Kidney epithelial cell (primary cell): ENCODE data around the gene ZNF662. TPM values are rescaled to one million over a fixed set of nuclear protein-coding genes. Genes with fewer than 3 reads are reported as not detected.

ENCODE experiments used
- DNase-seq: peaks from one replicate; pipeline ENCODE4 v3.0.0-alpha.2; 2010; ENCODE audit warnings: low read depth
- H3K27me3 ChIP-seq: 2 replicates; pipeline ENCODE4 v1.6.0; 2011; ENCODE audit warnings: low read length; ENCODE audit not compliant: control insufficient read depth, insufficient read depth
- H3K36me3 ChIP-seq: 2 replicates; pipeline ENCODE4 v1.5.1; 2011; ENCODE audit warnings: low read length; ENCODE audit not compliant: control insufficient read depth, insufficient read depth
- H3K4me3 ChIP-seq: 2 replicates; pipeline ENCODE4 v1.5.1; 2011; ENCODE audit warnings: low read depth, mild to moderate bottlenecking, control low read depth, low read length
- total RNA-seq: library from RNA; depleted of rRNA; stranded (reverse); fragments of >200 nt; gene quantifications from 2 replicates; pipeline ENCODE4 v1.2.3, GENCODE V29; 2015
- TF ChIP-seq, protein P1 (sequence below): IDR thresholded peaks from 2 replicates; pipeline ENCODE4 v1.5.1; 2011; ENCODE audit warnings: mild to moderate bottlenecking, moderate library complexity, low read length, control low read depth, inconsistent platforms; ENCODE audit not compliant: insufficient read depth, poor library complexity, severe bottlenecking

ZNF662 gene
- total RNA-seq, 1 donor from 2014 or later: 4.1 TPM

GRCh38 chr3:42957573-42957972 lies 51.6 kb downstream of the ZNF662 start:
- TF ChIP-seq, protein P1, sequence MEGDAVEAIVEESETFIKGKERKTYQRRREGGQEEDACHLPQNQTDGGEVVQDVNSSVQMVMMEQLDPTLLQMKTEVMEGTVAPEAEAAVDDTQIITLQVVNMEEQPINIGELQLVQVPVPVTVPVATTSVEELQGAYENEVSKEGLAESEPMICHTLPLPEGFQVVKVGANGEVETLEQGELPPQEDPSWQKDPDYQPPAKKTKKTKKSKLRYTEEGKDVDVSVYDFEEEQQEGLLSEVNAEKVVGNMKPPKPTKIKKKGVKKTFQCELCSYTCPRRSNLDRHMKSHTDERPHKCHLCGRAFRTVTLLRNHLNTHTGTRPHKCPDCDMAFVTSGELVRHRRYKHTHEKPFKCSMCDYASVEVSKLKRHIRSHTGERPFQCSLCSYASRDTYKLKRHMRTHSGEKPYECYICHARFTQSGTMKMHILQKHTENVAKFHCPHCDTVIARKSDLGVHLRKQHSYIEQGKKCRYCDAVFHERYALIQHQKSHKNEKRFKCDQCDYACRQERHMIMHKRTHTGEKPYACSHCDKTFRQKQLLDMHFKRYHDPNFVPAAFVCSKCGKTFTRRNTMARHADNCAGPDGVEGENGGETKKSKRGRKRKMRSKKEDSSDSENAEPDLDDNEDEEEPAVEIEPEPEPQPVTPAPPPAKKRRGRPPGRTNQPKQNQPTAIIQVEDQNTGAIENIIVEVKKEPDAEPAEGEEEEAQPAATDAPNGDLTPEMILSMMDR: peak; percentile 13
- Histone ChIP-seq H3K4me3 (no peak overlapping the region), H3K36me3 (no peaks in the 10 kb centered on the region), H3K27me3 (no peaks in the 10 kb centered on the region)
- no peak for DNase-seq

DNA sequence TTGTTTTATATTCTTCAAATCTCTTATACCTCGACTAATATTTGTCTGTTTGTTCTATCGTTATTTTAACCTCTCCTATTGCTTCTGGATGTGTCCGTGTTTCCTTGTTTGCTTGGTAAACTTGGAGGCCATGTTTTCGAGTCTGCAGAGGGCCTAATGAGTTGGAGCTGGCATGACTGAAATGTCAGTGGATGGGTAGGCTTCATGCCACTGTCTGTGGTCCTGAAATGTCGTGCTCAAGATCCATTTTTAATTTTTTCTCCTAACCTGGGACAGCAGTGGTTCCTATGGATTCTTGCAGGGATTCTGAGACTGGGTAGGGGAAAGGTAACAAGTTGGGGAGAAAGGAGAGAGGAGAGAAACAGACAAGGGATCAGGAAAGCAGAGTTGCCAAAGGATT lies 54.3 kb downstream of the ZNF662 start:
- TF ChIP-seq, protein P1: no peak
- no peak for DNase-seq
- no peaks in the 10 kb centered on the region for H3K27me3 ChIP-seq

GRCh38 chr3:42960786-42961185 lies 54.8 kb downstream of the ZNF662 start:
- DNase-seq: no peak
- no peak overlapping the region for H3K4me3 ChIP-seq
- no peaks in the 10 kb centered on the region for H3K36me3 ChIP-seq
- TF ChIP-seq, protein P1: no peak
- no peaks in the 10 kb centered on the region for H3K27me3 ChIP-seq

More for the DNA sequence above, 54.3 kb downstream of the ZNF662 start:
- Histone ChIP-seq H3K4me3 (no peak overlapping the region), H3K36me3 (no peaks in the 10 kb centered on the region)

- H3K27me3 ChIP-seq: no peaks in the 10 kb centered on the region
- H3K36me3 ChIP-seq: no peaks in the 10 kb centered on the region
- TF ChIP-seq, protein P1: peak; percentile 50
- DNase-seq: no peak
- H3K4me3 ChIP-seq: no peak overlapping the region
These were observed 55.7 kb downstream of the ZNF662 start for GRCh38 chr3:42961633-42962032.

GRCh38 chr3:42963269-42963668 lies 57.3 kb downstream of the ZNF662 start:
- no peaks in the 10 kb centered on the region for H3K36me3 ChIP-seq
- no peaks in the 10 kb centered on the region for H3K27me3 ChIP-seq
- no peak overlapping the region for H3K4me3 ChIP-seq
- DNase-seq: no peak
- TF ChIP-seq, protein P1: no peak

- DNase-seq: no peak
- no peaks in the 10 kb centered on the region for H3K36me3 ChIP-seq
- H3K27me3 ChIP-seq: no peaks in the 10 kb centered on the region
- TF ChIP-seq, protein P1: no peak
- H3K4me3 ChIP-seq: no peak overlapping the region
These were observed 58.3 kb downstream of the ZNF662 start for GRCh38 chr3:42964266-42964665.
